Stimulated activated CD8-positive, alpha-beta memory T cell treated with anti-CD3 and anti-CD28 coated beads, Interleukin-12 subunit alpha, Interleukin-12 subunit beta, amount 100 ng/mL, for 4 hours (primary cell): ENCODE results near the gene CYTH3.
"Not testable (repeated sequence)": the region's sequence is repeated elsewhere in the genome, so short reads cannot be mapped to it uniquely, and the experiment has no call there.

Experiments used
- DNase-seq: peaks from one replicate; pipeline ENCODE4 v3.0.0-alpha.2; 2020; ENCODE audit warnings: low read depth

Gene CYTH3

GRCh38 chr7:6283391-6284054 lies 11.1 kb upstream of the CYTH3 start:
- not testable (repeated sequence) for DNase-seq

GRCh38 chr7:6279937-6280336 lies 7.5 kb upstream of the CYTH3 start:
- DNase-seq: no peak

GRCh38 chr7:6279341-6279740 lies 6.9 kb upstream of the CYTH3 start:
- no peak for DNase-seq

GRCh38 chr7:6278749-6279310 lies 6.4 kb upstream of the CYTH3 start:
- DNase-seq: no peak

- no peak for DNase-seq
These were observed 5.1 kb upstream of the CYTH3 start for GRCh38 chr7:6277476-6277875.

- DNase-seq: no peak
These were observed 4.5 kb upstream of the CYTH3 start for GRCh38 chr7:6276911-6277408.

GRCh38 chr7:6274743-6275142 lies 2.3 kb upstream of the CYTH3 start:
- DNase-seq: no peak

- no peak for DNase-seq
These were observed 1.6 kb upstream of the CYTH3 start for GRCh38 chr7:6273917-6274630.

GRCh38 chr7:6273380-6273837 lies 985 bp upstream of the CYTH3 start:
- DNase-seq: no peak

- no peak for DNase-seq
These were observed 557 bp downstream of the CYTH3 start for GRCh38 chr7:6271694-6272440.

- DNase-seq: no peak
These were observed 1.3 kb downstream of the CYTH3 start for GRCh38 chr7:6271060-6271658.

GRCh38 chr7:6269527-6269926 lies 2.9 kb downstream of the CYTH3 start:
- DNase-seq: no peak

- no peak for DNase-seq
These were observed 3.5 kb downstream of the CYTH3 start for GRCh38 chr7:6268907-6269306.

GRCh38 chr7:6268023-6268900 lies 4.2 kb downstream of the CYTH3 start:
- DNase-seq: no peak

GRCh38 chr7:6266699-6267098 lies 5.7 kb downstream of the CYTH3 start:
- DNase-seq: no peak

GRCh38 chr7:6262221-6262620 lies 10.2 kb downstream of the CYTH3 start:
- no peak for DNase-seq

GRCh38 chr7:6261699-6262098 lies 10.7 kb downstream of the CYTH3 start:
- no peak for DNase-seq

- DNase-seq: no peak
These were observed 11.9 kb downstream of the CYTH3 start for GRCh38 chr7:6260291-6261187.

GRCh38 chr7:6259257-6259656 lies 13.2 kb downstream of the CYTH3 start:
- no peak for DNase-seq
